ENCODE results near the gene SLC4A5. TPM values are rescaled to one million over a fixed set of nuclear protein-coding genes. Genes with fewer than 3 reads are reported as not detected.

SLC4A5 gene
- total and polyA plus RNA-seq, 8 donors: 0.12 to 4.8 (median 0.58) TPM; not detected in 1

GRCh38 chr2:74383254-74383653 is 40.0 kb upstream of the SLC4A5 start:
- no peak for TF ChIP-seq POLR2A (IDR thresholded peaks at IDR 0.05)
- peak in 2 of 3 donors; percentile 49 to 58 for TF ChIP-seq POLR2AphosphoS5 (IDR thresholded peaks at IDR 0.05)
- TF ChIP-seq, protein P1, sequence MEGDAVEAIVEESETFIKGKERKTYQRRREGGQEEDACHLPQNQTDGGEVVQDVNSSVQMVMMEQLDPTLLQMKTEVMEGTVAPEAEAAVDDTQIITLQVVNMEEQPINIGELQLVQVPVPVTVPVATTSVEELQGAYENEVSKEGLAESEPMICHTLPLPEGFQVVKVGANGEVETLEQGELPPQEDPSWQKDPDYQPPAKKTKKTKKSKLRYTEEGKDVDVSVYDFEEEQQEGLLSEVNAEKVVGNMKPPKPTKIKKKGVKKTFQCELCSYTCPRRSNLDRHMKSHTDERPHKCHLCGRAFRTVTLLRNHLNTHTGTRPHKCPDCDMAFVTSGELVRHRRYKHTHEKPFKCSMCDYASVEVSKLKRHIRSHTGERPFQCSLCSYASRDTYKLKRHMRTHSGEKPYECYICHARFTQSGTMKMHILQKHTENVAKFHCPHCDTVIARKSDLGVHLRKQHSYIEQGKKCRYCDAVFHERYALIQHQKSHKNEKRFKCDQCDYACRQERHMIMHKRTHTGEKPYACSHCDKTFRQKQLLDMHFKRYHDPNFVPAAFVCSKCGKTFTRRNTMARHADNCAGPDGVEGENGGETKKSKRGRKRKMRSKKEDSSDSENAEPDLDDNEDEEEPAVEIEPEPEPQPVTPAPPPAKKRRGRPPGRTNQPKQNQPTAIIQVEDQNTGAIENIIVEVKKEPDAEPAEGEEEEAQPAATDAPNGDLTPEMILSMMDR (IDR thresholded peaks at IDR 0.05): no peak
- H3K9me3 ChIP-seq: no peaks in the 10 kb centered on the region
- H3K36me3 ChIP-seq: peaks cover 0 to 10% (median under 1%) of the 10 kb centered on the region in 4 donors
- peaks cover 36 to 92% (median 73%) of the 10 kb centered on the region in 4 donors for H3K4me1 ChIP-seq
- no peak overlapping the region for H3K4me3 ChIP-seq
- H3K27ac ChIP-seq: peak overlapping the region; percentile 50 to 71 (median 65)
- H3K27me3 ChIP-seq: no peaks in the 10 kb centered on the region
- 8 to 34% (median 20%) methylated on average over 1 of the region's 1 CpG for WGBS, 5 donors
- intact Hi-C loops (cut with DNase I; ENCODE audit: low total_unique reads): no loop called here
- DNase-seq: peak in 1 of 2 donors; percentile 49

GRCh38 chr2:74381751-74382150 is 38.5 kb upstream of the SLC4A5 start:
- Histone ChIP-seq H3K36me3 (peaks cover 12 to 23% (median 15%) of the 10 kb centered on the region in 4 donors), H3K9me3 (no peaks in the 10 kb centered on the region), H3K27me3 (no peaks in the 10 kb centered on the region), H3K4me1 (peaks cover 36 to 79% (median 63%) of the 10 kb centered on the region in 4 donors), H3K4me3 (no peak overlapping the region), H3K27ac (no peak overlapping the region)
- intact Hi-C loops (cut with DNase I; ENCODE audit: low total_unique reads): no loop called here
- TF ChIP-seq POLR2A (IDR thresholded peaks at IDR 0.05) (no peak), POLR2AphosphoS5 (IDR thresholded peaks at IDR 0.05) (no peak), EP300 (IDR thresholded peaks at IDR 0.05) (no peak)
- TF ChIP-seq, protein P1 (IDR thresholded peaks at IDR 0.05): no peak
- 86 to 97% (median 91%) methylated on average over 3 of the region's 3 CpGs for WGBS, 5 donors
- no peak for DNase-seq

DNA sequence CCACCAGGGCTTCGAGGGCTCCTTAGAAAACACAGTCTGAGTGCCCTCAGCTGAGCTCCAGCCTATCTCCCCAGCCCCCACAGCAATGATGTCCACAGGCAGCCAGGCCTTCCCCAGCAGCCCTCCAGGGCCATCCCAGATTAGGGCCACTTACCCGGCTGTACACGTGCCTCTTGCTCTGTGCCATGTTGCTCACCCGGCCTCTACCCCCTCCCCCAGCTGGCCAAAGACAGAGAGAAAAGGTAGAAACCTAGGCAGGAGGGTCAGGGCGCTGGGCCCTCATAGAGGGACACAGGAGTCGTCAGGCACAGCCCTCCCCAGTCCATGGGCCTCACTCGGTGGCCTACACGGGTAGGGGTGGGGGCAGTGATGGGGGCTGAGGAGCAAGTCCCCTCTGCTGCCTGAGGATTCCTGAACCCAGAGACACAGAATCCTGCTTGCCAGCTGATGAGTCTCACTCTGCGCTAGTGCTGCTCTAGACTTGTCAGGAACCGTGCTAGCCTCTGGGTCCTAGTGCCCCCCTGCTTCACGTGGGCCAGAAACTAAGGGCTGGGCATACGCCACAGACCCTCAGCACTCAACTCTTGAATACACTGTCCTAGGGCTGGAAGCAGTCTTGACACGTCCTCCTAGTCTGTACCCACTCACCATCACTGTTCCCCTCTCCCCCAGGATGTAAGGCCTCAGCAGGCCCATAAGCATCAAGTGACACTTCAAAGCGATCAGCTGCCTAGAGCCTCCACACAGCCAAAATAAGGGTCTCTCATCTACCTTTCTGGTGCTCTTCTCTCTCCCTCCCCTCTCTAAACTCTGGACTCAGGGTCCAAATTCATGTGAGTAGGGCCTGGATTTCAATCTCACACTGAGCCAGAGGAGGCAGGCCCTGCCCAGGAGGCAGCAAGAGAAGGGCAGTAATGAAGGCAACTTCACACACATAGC is 36.9 kb upstream of the SLC4A5 start, which contains the start of gene DCTN1:
TSS of gene DCTN1 (minus strand) at position 461 of the 939 bp plus-strand sequence. CDS start at position 187, 274 bp downstream.
- peak within 1 kb of the TSS in 1 of 5 donors; percentile 63 for H3K27ac ChIP-seq

GRCh38 chr2:74378007-74378406 is 34.8 kb upstream of the SLC4A5 start:
- TF ChIP-seq POLR2AphosphoS5 (IDR thresholded peaks at IDR 0.05) (no peak), POLR2A (IDR thresholded peaks at IDR 0.05) (no peak), EP300 (IDR thresholded peaks at IDR 0.05) (no peak)
- TF ChIP-seq, protein P1 (IDR thresholded peaks at IDR 0.05): no peak
- DNase-seq: no peak
- no peak overlapping the region for H3K4me3 ChIP-seq
- WGBS, 5 donors: 91 to 98% (median 95%) methylated on average over 10 of the region's 10 CpGs
- no peaks in the 10 kb centered on the region for H3K9me3 ChIP-seq
- no peaks in the 10 kb centered on the region for H3K27me3 ChIP-seq
- H3K4me1 ChIP-seq: peaks cover 29 to 76% (median 55%) of the 10 kb centered on the region in 4 donors
- peaks cover 23 to 31% (median 26%) of the 10 kb centered on the region in 4 donors for H3K36me3 ChIP-seq
- no peak overlapping the region for H3K27ac ChIP-seq
- intact Hi-C loops (cut with DNase I; ENCODE audit: low total_unique reads): no loop called here

More for the DNA sequence above, 36.9 kb upstream of the SLC4A5 start, which contains the start of gene DCTN1:
- 19 to 32% (median 28%) methylated on average over 12 to 14 of the region's 14 CpGs for WGBS, 5 donors
- DNase-seq: peak; percentile 37 to 84
- peak within 1 kb of the TSS; percentile 36 to 47 (median 38) for H3K4me3 ChIP-seq
- H3K27me3 ChIP-seq: no peaks in the 10 kb centered on the region
- H3K4me1 ChIP-seq: peaks cover 36 to 75% (median 57%) of the 10 kb centered on the region in 4 donors
- H3K9me3 ChIP-seq: no peaks in the 10 kb centered on the region
- intact Hi-C loops (cut with DNase I; ENCODE audit: low total_unique reads): no loop called here
- peaks cover 23 to 33% (median 28%) of the 10 kb centered on the region in 4 donors for H3K36me3 ChIP-seq
- TF ChIP-seq, protein P1 (IDR thresholded peaks at IDR 0.05): no peak
- peak in 2 of 3 donors; percentile 8 for TF ChIP-seq POLR2AphosphoS5 (IDR thresholded peaks at IDR 0.05)
